HFFc6 (cell line): Measurements from ENCODE around the gene RECK. TPM values are rescaled to one million over a fixed set of nuclear protein-coding genes. Genes with fewer than 3 reads are reported as not detected.
"Not testable (repeated sequence)": the region's sequence is repeated elsewhere in the genome, so short reads cannot be mapped to it uniquely, and the experiment has no call there.

Experiments used
- DNase-seq: peaks from one replicate; pipeline ENCODE4 v3.0.0-alpha.2; 2018
- H3K27ac Mint-ChIP-seq: 2 replicates; pipeline ENCODE4 v1.8.0; 2020; ENCODE audit warnings: mild to moderate bottlenecking, mixed read lengths
- H3K27me3 Mint-ChIP-seq: 2 replicates; pipeline ENCODE4 v1.8.0; 2021; ENCODE audit warnings: mild to moderate bottlenecking, moderate library complexity, mixed read lengths; ENCODE audit not compliant: insufficient read depth
- H3K36me3 Mint-ChIP-seq: 2 replicates; pipeline ENCODE4 v1.8.0; 2021; ENCODE audit warnings: low read depth, mixed read lengths
- H3K4me1 Mint-ChIP-seq: 2 replicates; pipeline ENCODE4 v1.8.0; 2020; ENCODE audit warnings: low read depth, mixed read lengths
- H3K4me3 Mint-ChIP-seq: 2 replicates; pipeline ENCODE4 v1.8.0; 2020; ENCODE audit warnings: mild to moderate bottlenecking, moderate library complexity, mixed read lengths
- H3K9me3 Mint-ChIP-seq: 2 replicates; pipeline ENCODE4 v1.8.0; 2020; ENCODE audit warnings: mild to moderate bottlenecking, mixed read lengths
- CTCF ChIP-seq: fragments of 200-600 bp; sonication (generic); IDR thresholded peaks from 2 replicates; pipeline ENCODE4 v1.5.0; 2021; ENCODE audit warnings: antibody characterized with exemption, mild to moderate bottlenecking
- total RNA-seq, 6 experiments: library from RNA; stranded (reverse); fragmentation: NEBNext Ultra II Directional; extraction: Animal tissue kit (Norgen Biotek cat#: 25700); gene quantifications; 2 replicates in 1 of 6; 3 replicates in 5 of 6; pipeline ENCODE4 v1.2.3, GENCODE V29; 2021

RECK gene
- total RNA-seq, 6 experiments from 2014 or later, result 149 to 182 (median 173) TPM

GRCh38 chr9:36128349-36128748 lies 91.6 kb downstream of the RECK start:
- H3K4me1 Mint-ChIP-seq, result peaks cover 8% of the 10 kb centered on the region
- no peak for DNase-seq
- H3K36me3 Mint-ChIP-seq, result peaks cover 7% of the 10 kb centered on the region
- H3K27ac Mint-ChIP-seq, result no peak overlapping the region
- peaks cover 3% of the 10 kb centered on the region; the same call in 1 of the 2 replicates for H3K27me3 Mint-ChIP-seq
- H3K4me3 Mint-ChIP-seq, result no peak overlapping the region
- no peaks in the 10 kb centered on the region for H3K9me3 Mint-ChIP-seq
- TF ChIP-seq CTCF, result no peak

GRCh38 chr9:36129139-36129538 lies 92.4 kb downstream of the RECK start:
- no peak overlapping the region for H3K27ac Mint-ChIP-seq
- peaks cover 3% of the 10 kb centered on the region; the same call in 1 of the 2 replicates for H3K27me3 Mint-ChIP-seq
- DNase-seq, result no peak
- H3K4me1 Mint-ChIP-seq, result peaks cover 8% of the 10 kb centered on the region
- H3K9me3 Mint-ChIP-seq, result no peaks in the 10 kb centered on the region
- no peak for TF ChIP-seq CTCF
- H3K36me3 Mint-ChIP-seq, result peaks cover 7% of the 10 kb centered on the region
- no peak overlapping the region for H3K4me3 Mint-ChIP-seq

GRCh38 chr9:36131666-36132065 lies 95.0 kb downstream of the RECK start:
- not testable (repeated sequence) for H3K27ac Mint-ChIP-seq

GRCh38 chr9:36132086-36132485 lies 95.4 kb downstream of the RECK start:
- no peaks in the 10 kb centered on the region for H3K36me3 Mint-ChIP-seq
- peaks cover 1% of the 10 kb centered on the region for H3K27me3 Mint-ChIP-seq
- no peak for DNase-seq
- TF ChIP-seq CTCF, result no peak
- peaks cover 9% of the 10 kb centered on the region for H3K4me1 Mint-ChIP-seq
- H3K9me3 Mint-ChIP-seq, result no peaks in the 10 kb centered on the region
- H3K4me3 Mint-ChIP-seq, result no peak overlapping the region
- H3K27ac Mint-ChIP-seq, result peak overlapping the region; percentile 20; the same call in 1 of the 2 replicates

More at GRCh38 chr9:36131666-36132065, 95.0 kb downstream of the RECK start:
- not testable (repeated sequence) for H3K9me3 Mint-ChIP-seq, H3K36me3 Mint-ChIP-seq, H3K4me1 Mint-ChIP-seq, H3K27me3 Mint-ChIP-seq, H3K4me3 Mint-ChIP-seq, DNase-seq

- H3K9me3 Mint-ChIP-seq, result no peaks in the 10 kb centered on the region
- no peak for DNase-seq
- H3K36me3 Mint-ChIP-seq, result no peaks in the 10 kb centered on the region
- no peak for TF ChIP-seq CTCF
- peaks cover 22% of the 10 kb centered on the region for H3K4me1 Mint-ChIP-seq
- peaks cover 6% of the 10 kb centered on the region for H3K27me3 Mint-ChIP-seq
- H3K4me3 Mint-ChIP-seq, result peak overlapping the region; percentile 85; the same call in 1 of the 2 replicates
- H3K27ac Mint-ChIP-seq, result no peak overlapping the region
Measured at GRCh38 chr9:36134761-36135505, 98.2 kb downstream of the RECK start.

- H3K27ac Mint-ChIP-seq, result no peak overlapping the region
- H3K4me3 Mint-ChIP-seq, result peak overlapping the region; percentile 85
- no peak for TF ChIP-seq CTCF
- DNase-seq, result no peak
- H3K4me1 Mint-ChIP-seq, result peaks cover 28% of the 10 kb centered on the region
- H3K9me3 Mint-ChIP-seq, result no peaks in the 10 kb centered on the region
- no peaks in the 10 kb centered on the region for H3K36me3 Mint-ChIP-seq
- peaks cover 6% of the 10 kb centered on the region for H3K27me3 Mint-ChIP-seq
Measured at GRCh38 chr9:36135741-36136271, 99.1 kb downstream of the RECK start.
